ENCODE data around the gene FADS2. TPM values are rescaled to one million over a fixed set of nuclear protein-coding genes. Genes with fewer than 3 reads are reported as not detected.
A peak's percentile ranks its signal among the peaks of the same experiment; 100 is the strongest.

FADS2 gene
- total RNA-seq, 4 donors from 2014 or later: 17.6 to 40.0 (median 33.4) TPM

DNA sequence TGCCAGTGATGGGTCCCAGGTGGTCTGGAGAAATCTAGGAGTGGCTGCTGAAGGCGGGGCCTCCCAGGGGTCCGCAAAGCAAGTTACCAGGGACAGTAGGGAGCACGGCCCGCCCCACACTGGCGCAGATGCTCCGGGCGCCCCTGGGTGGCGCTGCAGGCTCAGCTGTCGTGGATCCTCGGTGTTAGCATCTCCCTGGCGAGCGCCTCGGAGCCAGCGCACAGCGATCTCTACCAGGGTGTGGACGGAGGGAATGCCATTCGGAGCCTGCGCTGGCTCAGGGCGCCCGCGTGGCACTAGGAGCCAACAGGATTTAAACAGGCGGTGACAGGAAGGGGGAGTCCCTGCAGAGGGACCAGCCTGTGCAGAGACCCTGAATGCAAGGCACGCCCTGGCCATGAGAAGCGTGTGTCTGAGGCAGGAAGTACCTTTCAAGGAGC, 43.1 kb downstream of the FADS2 start:
- TF ChIP-seq POLR2AphosphoS5 (IDR thresholded peaks at IDR 0.05) (peak; percentile 35), CTCF (IDR thresholded peaks at IDR 0.05) (peak in 3 of 4 experiments; percentile 92 to 96 (median 95)), POLR2A (IDR thresholded peaks at IDR 0.05) (no peak)
- peak; percentile 91 for ATAC-seq
- Histone ChIP-seq H3K27me3 (no peaks in the 10 kb centered on the region), H3K27ac (peak overlapping the region in 2 of 4 donors; percentile 30 to 48), H3K36me3 (peaks cover 0 to 40% of the 10 kb centered on the region in 2 donors), H3K9me3 (no peaks in the 10 kb centered on the region), H3K4me1 (peaks cover 0 to 19% (median 3%) of the 10 kb centered on the region in 3 donors), H3K4me3 (no peak overlapping the region)
- 0% methylated on average over 1 to 2 of the region's 24 CpGs for WGBS, 2 donors (ENCODE audit: low coverage in 1 of 2)

GRCh38 chr11:61872935-61873565, 45.0 kb downstream of the FADS2 start:
- Histone ChIP-seq H3K36me3 (peaks cover 0 to 52% of the 10 kb centered on the region in 2 donors), H3K9me3 (no peaks in the 10 kb centered on the region), H3K4me1 (peaks cover 0 to 19% (median 3%) of the 10 kb centered on the region in 3 donors), H3K27ac (no peak overlapping the region), H3K27me3 (no peaks in the 10 kb centered on the region), H3K4me3 (no peak overlapping the region)
- no peak for ATAC-seq
- TF ChIP-seq CTCF (IDR thresholded peaks at IDR 0.05): no peak
- no peak for TF ChIP-seq EP300 (IDR thresholded peaks at IDR 0.05)
- TF ChIP-seq POLR2AphosphoS5 (IDR thresholded peaks at IDR 0.05): no peak
- no CpG with 5 or more reads among the region's 20 CpGs for WGBS, 2 donors (ENCODE audit: low coverage in 1 of 2)

DNA sequence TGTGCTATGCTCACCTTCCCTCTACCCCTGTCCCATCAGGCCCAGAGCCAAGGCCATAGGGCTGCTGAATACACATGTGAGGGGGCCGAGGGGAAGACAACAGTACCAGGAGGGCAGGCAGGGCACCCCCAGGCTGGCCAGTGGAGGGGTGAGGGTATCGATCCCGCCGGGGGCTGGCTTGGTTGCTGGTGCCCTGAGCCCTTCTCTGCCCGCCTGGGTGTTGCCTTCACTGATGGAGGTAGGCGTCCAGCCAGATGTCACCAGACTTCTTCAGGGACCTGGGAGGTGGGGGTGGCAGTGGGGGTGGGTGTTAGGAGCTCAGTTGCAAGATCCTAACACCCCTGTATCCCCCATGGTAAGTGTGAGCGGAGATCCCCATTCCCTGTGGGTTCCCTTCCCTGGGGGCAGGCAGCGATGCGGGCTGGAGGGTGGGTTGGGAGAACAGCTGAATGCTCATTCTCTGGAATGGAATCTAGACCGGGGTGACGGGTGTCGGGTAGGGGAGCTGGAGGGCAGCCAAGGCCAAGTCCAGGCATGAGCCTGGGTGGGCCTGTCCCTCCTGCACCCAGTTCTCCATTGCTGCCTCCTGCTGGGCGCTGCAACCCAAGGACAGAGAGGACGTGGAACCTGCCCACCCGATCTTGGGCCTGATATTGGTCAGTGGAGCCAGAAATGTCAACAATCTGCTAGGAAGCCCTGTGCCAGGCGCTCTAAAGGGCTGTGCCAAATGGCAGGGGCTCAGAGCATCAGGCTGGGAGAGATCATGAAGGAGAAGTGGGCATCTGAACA, 45.7 kb downstream of the FADS2 start:
- Histone ChIP-seq H3K4me1 (peaks cover 0 to 19% (median 3%) of the 10 kb centered on the region in 3 donors), H3K27ac (no peak overlapping the region), H3K9me3 (no peaks in the 10 kb centered on the region), H3K27me3 (no peaks in the 10 kb centered on the region), H3K4me3 (no peak overlapping the region), H3K36me3 (peaks cover 0 to 60% of the 10 kb centered on the region in 2 donors)
- no peak for ATAC-seq
- WGBS, 2 donors (ENCODE audit: low coverage in 1 of 2): 80 to 92% methylated on average over 1 to 4 of the region's 16 CpGs
- TF ChIP-seq POLR2AphosphoS5 (IDR thresholded peaks at IDR 0.05) (no peak), POLR2A (IDR thresholded peaks at IDR 0.05) (no peak), EP300 (IDR thresholded peaks at IDR 0.05) (no peak), CTCF (IDR thresholded peaks at IDR 0.05) (no peak)

DNA sequence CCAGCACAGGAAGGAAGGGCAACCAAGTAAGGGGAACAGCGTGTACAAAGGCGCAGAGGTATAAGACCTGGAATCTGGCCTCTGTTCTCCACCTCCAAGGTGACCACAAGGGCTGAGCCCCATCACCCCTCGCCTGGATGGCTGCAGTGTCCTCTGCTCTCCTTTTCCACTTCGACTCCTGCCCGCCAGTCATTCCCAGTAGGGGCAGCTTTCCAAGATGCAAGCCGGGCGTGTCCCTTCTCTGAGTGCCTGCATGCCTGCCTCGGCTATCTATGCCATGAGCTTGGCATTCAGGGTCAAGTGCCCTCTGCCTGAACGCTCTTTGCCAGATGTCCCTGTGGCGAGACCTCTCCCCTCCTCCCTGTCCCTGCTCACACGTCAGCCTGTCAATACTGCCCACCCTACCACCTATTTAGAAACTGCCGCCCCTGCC, 46.3 kb downstream of the FADS2 start:
- TF ChIP-seq POLR2AphosphoS5 (IDR thresholded peaks at IDR 0.05) (no peak), CTCF (IDR thresholded peaks at IDR 0.05) (no peak), POLR2A (IDR thresholded peaks at IDR 0.05) (no peak), EP300 (IDR thresholded peaks at IDR 0.05) (no peak)
- Histone ChIP-seq H3K9me3 (no peaks in the 10 kb centered on the region), H3K36me3 (peaks cover 0 to 66% of the 10 kb centered on the region in 2 donors), H3K27ac (no peak overlapping the region), H3K4me1 (peaks cover 0 to 19% (median 3%) of the 10 kb centered on the region in 3 donors), H3K4me3 (no peak overlapping the region), H3K27me3 (no peaks in the 10 kb centered on the region)
- no peak for ATAC-seq
- 75 to 83% methylated on average over 4 to 6 of the region's 12 CpGs for WGBS, 2 donors (ENCODE audit: low coverage in 1 of 2)
